AG04450 (cell line): ENCODE results near the gene ABLIM1. TPM values are rescaled to one million over a fixed set of nuclear protein-coding genes. Genes with fewer than 3 reads are reported as not detected.

Experiments
- CTCF ChIA-PET: fragments of 300-600, 350-600 bp; formaldehyde crosslinking; extraction: SDS; loops from one replicate; lab custom pipeline; 2022; ENCODE audit warnings: antibody characterized with exemption, inconsistent platforms; lab: Charles Lee
- POLR2A ChIA-PET: fragments of 350-600 bp; formaldehyde crosslinking; extraction: SDS; loops from one replicate; lab custom pipeline; 2021; ENCODE audit warnings: antibody characterized with exemption, inconsistent platforms; lab: Yijun Ruan, JAX
- DNase-seq: peaks from one replicate; pipeline ENCODE4 v3.0.0-alpha.2; 2011; ENCODE audit warnings: low read depth, low spot score
- H3K27ac ChIP-seq: one replicate; pipeline ENCODE4 v1.5.1; 2012; ENCODE audit warnings: low read depth, low read length, control low read depth
- H3K27me3 ChIP-seq: one replicate; pipeline ENCODE4 v1.6.0; 2012; ENCODE audit warnings: low read length; ENCODE audit not compliant: control insufficient read depth, insufficient read depth
- H3K4me3 ChIP-seq: 2 replicates; pipeline ENCODE4 v1.5.1; 2011; ENCODE audit warnings: mild to moderate bottlenecking, low read depth, low read length, control low read depth
- H3K9me3 ChIP-seq: 2 replicates; pipeline ENCODE4 v1.5.1; 2012; ENCODE audit warnings: low read length; ENCODE audit not compliant: control insufficient read depth, insufficient read depth
- polyA plus RNA-seq: library from polyadenylated mRNA; depleted of rRNA; stranded (reverse); fragments of >200 nt; gene quantifications from 2 replicates; pipeline ENCODE4 v1.2.3, GENCODE V29; 2011
- TF ChIP-seq, protein P1 (sequence below): IDR thresholded peaks from 2 replicates; pipeline ENCODE4 v1.5.1; 2011; ENCODE audit warnings: low read depth, low read length, control low read depth, inconsistent platforms

The ABLIM1 gene
- polyA plus RNA-seq, 1 experiment, result 6.4 TPM

DNA sequence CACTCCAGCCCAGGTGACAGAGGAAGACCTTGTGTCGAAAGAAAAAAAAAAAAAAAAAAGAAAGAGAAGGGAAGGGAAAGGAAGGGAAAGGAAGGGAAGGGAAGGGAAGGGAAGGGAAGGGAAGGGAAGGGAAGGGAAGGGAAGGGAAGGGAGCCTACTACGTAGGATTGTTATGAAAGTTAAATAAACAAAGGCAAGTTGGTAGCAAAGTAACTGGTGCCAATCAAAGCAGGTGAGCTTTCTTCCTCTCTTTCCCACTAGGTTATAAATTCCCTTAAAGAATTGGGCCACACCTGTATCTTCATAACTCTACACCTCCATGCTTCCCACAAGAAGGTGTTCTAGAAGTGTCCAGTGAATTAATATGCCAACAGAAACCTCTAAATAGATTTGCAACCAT, 157.4 kb downstream of the ABLIM1 start:
- TF ChIP-seq, protein P1, sequence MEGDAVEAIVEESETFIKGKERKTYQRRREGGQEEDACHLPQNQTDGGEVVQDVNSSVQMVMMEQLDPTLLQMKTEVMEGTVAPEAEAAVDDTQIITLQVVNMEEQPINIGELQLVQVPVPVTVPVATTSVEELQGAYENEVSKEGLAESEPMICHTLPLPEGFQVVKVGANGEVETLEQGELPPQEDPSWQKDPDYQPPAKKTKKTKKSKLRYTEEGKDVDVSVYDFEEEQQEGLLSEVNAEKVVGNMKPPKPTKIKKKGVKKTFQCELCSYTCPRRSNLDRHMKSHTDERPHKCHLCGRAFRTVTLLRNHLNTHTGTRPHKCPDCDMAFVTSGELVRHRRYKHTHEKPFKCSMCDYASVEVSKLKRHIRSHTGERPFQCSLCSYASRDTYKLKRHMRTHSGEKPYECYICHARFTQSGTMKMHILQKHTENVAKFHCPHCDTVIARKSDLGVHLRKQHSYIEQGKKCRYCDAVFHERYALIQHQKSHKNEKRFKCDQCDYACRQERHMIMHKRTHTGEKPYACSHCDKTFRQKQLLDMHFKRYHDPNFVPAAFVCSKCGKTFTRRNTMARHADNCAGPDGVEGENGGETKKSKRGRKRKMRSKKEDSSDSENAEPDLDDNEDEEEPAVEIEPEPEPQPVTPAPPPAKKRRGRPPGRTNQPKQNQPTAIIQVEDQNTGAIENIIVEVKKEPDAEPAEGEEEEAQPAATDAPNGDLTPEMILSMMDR, result no peak
- no peak for DNase-seq
- POLR2A ChIA-PET, result no interaction called here
- no peaks in the 10 kb centered on the region for H3K9me3 ChIP-seq
- no peak overlapping the region for H3K4me3 ChIP-seq
- H3K27me3 ChIP-seq, result peaks cover 6% of the 10 kb centered on the region
- H3K27ac ChIP-seq, result no peak overlapping the region
- CTCF ChIA-PET, result interaction anchor here (1.9 kb wide), 1 partner anchor 29 kb away, joined by 6 read pairs; no protein-coding TSS in a partner anchor

DNA sequence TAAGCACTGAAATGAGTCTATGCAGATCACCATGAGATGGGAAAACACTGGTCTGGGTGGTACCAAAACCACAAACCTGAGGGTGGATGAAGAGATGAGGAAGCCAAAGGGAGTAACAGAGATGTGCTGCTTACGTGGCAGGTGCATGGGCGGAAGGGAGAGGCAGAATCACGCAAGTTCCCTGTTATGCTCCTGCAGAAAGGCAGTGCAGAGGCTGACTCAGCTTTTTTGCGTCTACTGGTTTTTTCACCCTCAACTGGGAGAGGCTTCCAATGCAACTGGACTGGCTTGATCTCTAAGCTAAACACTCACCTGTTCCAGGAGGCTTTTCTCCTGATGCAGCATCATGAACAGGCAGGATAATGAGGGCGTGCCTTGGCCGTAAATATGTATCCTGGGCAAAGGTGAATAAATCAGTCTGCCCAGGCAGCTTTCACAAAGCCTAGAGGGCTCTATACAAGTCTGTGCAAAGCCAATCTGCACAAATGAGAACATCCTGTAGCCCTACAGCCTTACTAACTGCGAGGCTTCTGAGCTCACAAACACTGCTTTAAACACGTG, 158.4 kb downstream of the ABLIM1 start:
- Histone ChIP-seq H3K27me3 (peaks cover 6% of the 10 kb centered on the region), H3K27ac (no peak overlapping the region), H3K9me3 (no peaks in the 10 kb centered on the region), H3K4me3 (no peak overlapping the region)
- TF ChIP-seq, protein P1, result no peak
- no peak for DNase-seq
- CTCF ChIA-PET, result interaction anchor here (0.8 kb wide), 1 partner anchor 40 kb away, joined by 3 read pairs; no protein-coding TSS in a partner anchor
- POLR2A ChIA-PET, result no interaction called here

DNA sequence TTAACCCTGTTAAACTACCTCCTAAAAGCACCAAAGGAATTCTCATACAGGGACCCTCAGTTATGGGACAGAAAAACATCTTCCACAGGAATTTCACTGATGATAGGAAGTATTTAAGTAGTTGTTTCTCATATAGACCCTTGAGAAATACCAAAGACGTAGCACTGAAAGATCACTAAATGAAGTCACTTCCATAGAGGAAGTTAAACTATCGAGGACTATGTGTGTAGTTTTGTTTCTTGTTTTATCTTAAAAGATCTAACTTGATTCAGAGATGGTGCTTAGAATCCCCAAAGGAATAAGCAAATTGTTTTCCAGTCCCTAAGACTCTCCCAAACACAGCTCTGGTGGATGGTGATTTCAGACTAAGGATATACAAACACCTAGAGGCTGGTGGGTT, 159.0 kb downstream of the ABLIM1 start:
- H3K9me3 ChIP-seq, result no peaks in the 10 kb centered on the region
- H3K27me3 ChIP-seq, result peaks cover 6% of the 10 kb centered on the region
- TF ChIP-seq, protein P1, result no peak
- ChIA-PET POLR2A (no interaction called here), CTCF (interaction anchor here (0.8 kb wide), 1 partner anchor 40 kb away, joined by 3 read pairs; no protein-coding TSS in a partner anchor)
- DNase-seq, result no peak
- H3K27ac ChIP-seq, result no peak overlapping the region
- no peak overlapping the region for H3K4me3 ChIP-seq

DNA sequence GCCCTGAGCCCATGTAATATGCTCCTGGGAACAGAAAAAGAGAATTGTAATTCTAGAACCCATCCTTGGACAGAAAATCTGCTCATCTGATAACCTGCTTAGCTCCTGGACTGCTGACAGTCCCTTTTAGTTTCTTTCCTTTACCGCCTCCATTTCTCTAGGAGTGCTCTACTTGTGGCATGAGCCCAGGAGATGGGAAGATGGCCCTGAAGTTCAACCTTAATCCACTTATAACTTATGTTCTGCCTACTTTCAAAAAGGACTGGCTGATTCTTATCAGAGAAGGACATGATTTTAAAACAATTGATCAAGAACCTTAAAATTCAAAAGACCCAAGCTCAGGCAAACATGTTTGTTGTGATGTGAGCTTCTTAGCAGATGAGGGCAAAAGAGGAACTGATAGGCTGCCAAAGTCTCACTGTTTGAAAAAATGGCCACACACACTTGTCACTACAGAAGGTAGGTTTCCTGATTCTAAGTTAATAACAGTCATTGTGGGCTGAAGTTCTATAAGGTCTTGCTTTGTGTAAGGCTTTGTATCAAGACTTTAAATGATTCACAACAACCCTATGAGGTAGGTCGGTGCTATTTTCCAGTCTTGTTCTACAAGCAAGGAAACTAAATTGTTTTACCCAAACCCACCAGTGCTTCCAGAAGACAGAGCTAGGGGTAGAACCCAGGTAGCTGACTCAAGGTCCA, 159.5 kb downstream of the ABLIM1 start:
- DNase-seq, result no peak
- TF ChIP-seq, protein P1, result no peak
- H3K4me3 ChIP-seq, result no peak overlapping the region
- CTCF ChIA-PET, result no interaction called here
- POLR2A ChIA-PET, result no interaction called here
- H3K9me3 ChIP-seq, result no peaks in the 10 kb centered on the region
- peaks cover 3% of the 10 kb centered on the region for H3K27me3 ChIP-seq
- no peak overlapping the region for H3K27ac ChIP-seq

DNA sequence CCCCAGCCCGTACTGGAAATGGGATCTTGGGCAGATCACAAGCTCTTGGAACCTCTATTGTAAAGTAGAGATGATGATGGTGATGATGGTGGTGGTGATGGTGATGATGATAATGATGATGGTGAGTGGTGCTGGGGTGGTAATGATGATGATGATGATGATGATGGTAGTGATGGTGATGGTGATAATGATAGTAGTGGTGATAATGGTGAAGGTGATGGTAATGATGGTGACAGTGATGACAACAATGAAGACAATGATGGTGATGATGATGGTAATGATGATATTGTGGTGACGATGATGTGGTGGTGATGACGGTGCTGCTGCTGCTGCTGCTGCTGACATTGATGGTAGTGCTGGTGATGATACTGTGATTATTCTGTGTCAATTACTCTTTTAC, 162.8 kb downstream of the ABLIM1 start:
- Histone ChIP-seq H3K27ac (no peak overlapping the region), H3K9me3 (no peaks in the 10 kb centered on the region), H3K4me3 (no peak overlapping the region), H3K27me3 (peaks cover 3% of the 10 kb centered on the region)
- no peak for DNase-seq
- ChIA-PET CTCF (no interaction called here), POLR2A (no interaction called here)
- TF ChIP-seq, protein P1, result no peak
